PC-9 (cell line): ENCODE data around the gene DAAM2. TPM values are rescaled to one million over a fixed set of nuclear protein-coding genes. Genes with fewer than 3 reads are reported as not detected.

Experiments
- BruUV-seq: library from RNA; stranded (reverse); fragments of 400-500 nt; replicated peaks from 2 replicates; lab custom pipeline; 2021; lab: Mats Ljungman, UMichigan
- CTCF ChIA-PET: fragments of 300-600 bp; sonication (Branson Sonifier 250); formaldehyde crosslinking; loops from one replicate; lab custom pipeline; 2022; ENCODE audit warnings: antibody characterized with exemption; lab: Charles Lee
- POLR2A ChIA-PET: fragments of 300-600 bp; sonication (Branson Sonifier 250); formaldehyde crosslinking; loops from one replicate; lab custom pipeline; 2022; ENCODE audit warnings: antibody characterized with exemption; ENCODE audit not compliant: unreplicated experiment; lab: Charles Lee
- DNase-seq, 2 experiments: peaks; one replicate each; pipeline versions ENCODE4 v3.0.0 to v3.0.0-alpha.2; 2015 to 2022; ENCODE audit warnings: mixed read lengths in 1 of 2
- H2AFZ ChIP-seq: fragments of 200-600 bp; sonication (generic); 2 replicates; pipeline ENCODE4 v1.8.1; 2017; ENCODE audit warnings: antibody characterized with exemption
- H3F3A ChIP-seq: fragments of 200-600 bp; sonication (generic); 2 replicates; pipeline ENCODE4 v1.8.1; 2017; ENCODE audit warnings: antibody characterized with exemption, mild to moderate bottlenecking, low read depth; ENCODE audit not compliant: insufficient read depth
- H3K27ac ChIP-seq: fragments of 200-600 bp; sonication (generic); 2 replicates; pipeline ENCODE4 v1.6.1; 2016; ENCODE audit warnings: mixed run types
- H3K27me3 ChIP-seq: fragments of 200-600 bp; sonication (generic); 2 replicates; pipeline ENCODE4 v1.6.1; 2016; ENCODE audit warnings: low read depth, mixed run types; ENCODE audit not compliant: insufficient read depth
- H3K36me3 ChIP-seq: fragments of 200-600 bp; sonication (generic); 2 replicates; pipeline ENCODE4 v1.6.1; 2016; ENCODE audit warnings: low read depth, mixed run types
- H3K4me1 ChIP-seq: fragments of 200-600 bp; sonication (generic); replicated peaks from 2 replicates; pipeline ENCODE4 v1.6.1; 2016; ENCODE audit warnings: mixed run types; ENCODE audit not compliant: insufficient read depth
- H3K4me2 ChIP-seq: fragments of 200-600 bp; sonication (generic); 2 replicates; pipeline ENCODE4 v1.6.1; 2017; ENCODE audit warnings: mixed run types
- H3K4me3 ChIP-seq: fragments of 200-600 bp; sonication (generic); 2 replicates; pipeline ENCODE4 v1.6.1; 2016; ENCODE audit warnings: mixed run types
- H3K79me2 ChIP-seq: fragments of 200-600 bp; sonication (generic); 2 replicates; pipeline ENCODE4 v1.6.1; 2017; ENCODE audit warnings: low read depth, mixed run types
- H3K9me2 ChIP-seq: fragments of 200-600 bp; sonication (generic); 2 replicates; pipeline ENCODE4 v1.8.1; 2017; ENCODE audit warnings: mild to moderate bottlenecking; ENCODE audit not compliant: insufficient read depth
- H3K9me3 ChIP-seq: fragments of 200-600 bp; sonication (generic); 2 replicates; pipeline ENCODE4 v1.8.1; 2016; ENCODE audit warnings: low read depth; ENCODE audit not compliant: insufficient read depth
- H4K20me1 ChIP-seq: fragments of 200-600 bp; sonication (generic); 2 replicates; pipeline ENCODE4 v1.8.1; 2017; ENCODE audit not compliant: insufficient read depth
- EZH2 ChIP-seq: fragments of 200-600 bp; sonication (generic); IDR thresholded peaks from 2 replicates; pipeline ENCODE4 v1.8.0; 2017; ENCODE audit warnings: antibody characterized with exemption, low read depth
- intact Hi-C: fragments of 100-400 bp; cut with micrococcal nuclease; formaldehyde crosslinking; loops from one replicate; pipeline ENCODE4 v1.10.0; 2022; ENCODE audit not compliant: unreplicated experiment
- total RNA-seq: library from RNA; stranded (reverse); gene quantifications from 2 replicates; pipeline ENCODE4 v1.2.3, GENCODE V29; 2021
- TF ChIP-seq, protein P1 (sequence below): fragments of 200-600 bp; sonication (generic); conservative IDR thresholded peaks from 2 replicates; pipeline ENCODE4 v1.6.1; 2017; ENCODE audit warnings: mixed run types, antibody characterized with exemption, mild to moderate bottlenecking, moderate library complexity

DAAM2 gene
- total RNA-seq, 1 experiment from 2014 or later, result not detected

- H3F3A ChIP-seq, result no peaks in the 10 kb centered on the region
- no peaks in the 10 kb centered on the region for H4K20me1 ChIP-seq
- ChIA-PET CTCF (no interaction called here), POLR2A (interaction anchor here (0.5 kb wide), 1 partner anchor 84 kb away, joined by 3 read pairs; no protein-coding TSS in a partner anchor)
- no peaks in the 10 kb centered on the region for H3K9me3 ChIP-seq
- no peak overlapping the region for H3K4me2 ChIP-seq
- peaks cover 28% of the 10 kb centered on the region for H3K27me3 ChIP-seq
- no peaks in the 10 kb centered on the region for H3K4me1 ChIP-seq
- no peak overlapping the region for H2AFZ ChIP-seq
- no peak overlapping the region for H3K4me3 ChIP-seq
- H3K9me2 ChIP-seq, result no peaks in the 10 kb centered on the region
- no peaks in the 10 kb centered on the region for H3K36me3 ChIP-seq
- no peak overlapping the region for H3K27ac ChIP-seq
- BruUV-seq, result no TSS peak
- DNase-seq, result no peak
- TF ChIP-seq, protein P1, sequence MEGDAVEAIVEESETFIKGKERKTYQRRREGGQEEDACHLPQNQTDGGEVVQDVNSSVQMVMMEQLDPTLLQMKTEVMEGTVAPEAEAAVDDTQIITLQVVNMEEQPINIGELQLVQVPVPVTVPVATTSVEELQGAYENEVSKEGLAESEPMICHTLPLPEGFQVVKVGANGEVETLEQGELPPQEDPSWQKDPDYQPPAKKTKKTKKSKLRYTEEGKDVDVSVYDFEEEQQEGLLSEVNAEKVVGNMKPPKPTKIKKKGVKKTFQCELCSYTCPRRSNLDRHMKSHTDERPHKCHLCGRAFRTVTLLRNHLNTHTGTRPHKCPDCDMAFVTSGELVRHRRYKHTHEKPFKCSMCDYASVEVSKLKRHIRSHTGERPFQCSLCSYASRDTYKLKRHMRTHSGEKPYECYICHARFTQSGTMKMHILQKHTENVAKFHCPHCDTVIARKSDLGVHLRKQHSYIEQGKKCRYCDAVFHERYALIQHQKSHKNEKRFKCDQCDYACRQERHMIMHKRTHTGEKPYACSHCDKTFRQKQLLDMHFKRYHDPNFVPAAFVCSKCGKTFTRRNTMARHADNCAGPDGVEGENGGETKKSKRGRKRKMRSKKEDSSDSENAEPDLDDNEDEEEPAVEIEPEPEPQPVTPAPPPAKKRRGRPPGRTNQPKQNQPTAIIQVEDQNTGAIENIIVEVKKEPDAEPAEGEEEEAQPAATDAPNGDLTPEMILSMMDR, result no peak
- TF ChIP-seq EZH2, result no peak
- intact Hi-C loops, result no loop called here
- no peaks in the 10 kb centered on the region for H3K79me2 ChIP-seq
Observed at GRCh38 chr6:39938773-39939654, 146.8 kb downstream of the DAAM2 start.

DNA sequence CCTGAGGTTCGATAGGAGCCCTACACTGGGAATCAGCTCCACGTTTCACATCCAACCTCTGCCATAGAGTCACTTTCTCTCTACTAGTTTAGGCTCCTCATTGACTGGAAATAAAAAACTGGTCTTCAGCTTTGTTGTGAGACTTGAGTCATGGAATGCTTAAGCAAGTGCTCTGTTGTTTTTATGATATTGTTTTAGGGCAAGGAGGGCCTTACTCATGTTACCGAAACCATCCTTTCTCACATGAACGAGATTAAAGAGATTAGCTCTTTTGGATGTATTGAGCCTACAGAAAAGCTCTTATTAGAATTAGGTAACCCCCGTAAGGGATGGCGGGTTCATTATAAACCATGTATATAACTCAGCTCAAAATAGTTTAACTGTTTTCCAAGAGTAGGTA is 149.0 kb downstream of the DAAM2 start:
- POLR2A ChIA-PET, result no interaction called here
- no TSS peak for BruUV-seq

GRCh38 chr6:39941820-39942219 is 149.6 kb downstream of the DAAM2 start:
- ChIA-PET CTCF (no interaction called here), POLR2A (no interaction called here)
- H3K27ac ChIP-seq, result no peak overlapping the region
- BruUV-seq, result no TSS peak
- no peaks in the 10 kb centered on the region for H3K9me2 ChIP-seq
- peaks cover 23% of the 10 kb centered on the region for H3K27me3 ChIP-seq
- no peaks in the 10 kb centered on the region for H3K9me3 ChIP-seq
- no peak overlapping the region for H2AFZ ChIP-seq
- H3K4me3 ChIP-seq, result no peak overlapping the region
- H4K20me1 ChIP-seq, result no peaks in the 10 kb centered on the region
- H3K79me2 ChIP-seq, result no peaks in the 10 kb centered on the region
- DNase-seq, result no peak
- TF ChIP-seq, protein P1, result no peak
- TF ChIP-seq EZH2, result no peak
- intact Hi-C loops, result no loop called here
- H3K4me2 ChIP-seq, result no peak overlapping the region
- H3F3A ChIP-seq, result no peaks in the 10 kb centered on the region
- H3K4me1 ChIP-seq, result no peaks in the 10 kb centered on the region
- H3K36me3 ChIP-seq, result no peaks in the 10 kb centered on the region

More for the DNA sequence above, 149.0 kb downstream of the DAAM2 start:
- intact Hi-C loops, result no loop called here
- Histone ChIP-seq H3K79me2 (no peaks in the 10 kb centered on the region), H3F3A (no peaks in the 10 kb centered on the region), H3K27ac (no peak overlapping the region), H3K4me1 (no peaks in the 10 kb centered on the region), H3K4me2 (no peak overlapping the region), H3K9me3 (no peaks in the 10 kb centered on the region), H2AFZ (no peak overlapping the region), H3K9me2 (no peaks in the 10 kb centered on the region), H4K20me1 (no peaks in the 10 kb centered on the region), H3K27me3 (peaks cover 23% of the 10 kb centered on the region), H3K4me3 (no peak overlapping the region), H3K36me3 (no peaks in the 10 kb centered on the region)
- no peak for DNase-seq
- CTCF ChIA-PET, result no interaction called here
- no peak for TF ChIP-seq EZH2
- TF ChIP-seq, protein P1, result no peak
